ENCODE measurements around the gene NTM. TPM values are rescaled to one million over a fixed set of nuclear protein-coding genes. Genes with fewer than 3 reads are reported as not detected.

The NTM gene
- total RNA-seq, 3 donors from 2014 or later = not detected

GRCh38 chr11:131987703-131988102 lies 617.3 kb downstream of the NTM start:
- no peak for ATAC-seq
- no peaks in the 10 kb centered on the region for H3K36me3 Mint-ChIP-seq (ENCODE audit: insufficient read depth)
- H3K9me3 Mint-ChIP-seq = peaks cover 6% of the 10 kb centered on the region
- no peak for DNase-seq
- H3K4me1 Mint-ChIP-seq (ENCODE audit: low read depth) = no peaks in the 10 kb centered on the region
- no peak overlapping the region for H3K4me3 Mint-ChIP-seq
- H3K27me3 Mint-ChIP-seq (ENCODE audit: low read depth) = no peaks in the 10 kb centered on the region

GRCh38 chr11:131991606-131992005 lies 621.2 kb downstream of the NTM start:
- ATAC-seq (no peak), DNase-seq (no peak)
- H3K9me3 Mint-ChIP-seq = peaks cover 7% of the 10 kb centered on the region
- no peaks in the 10 kb centered on the region for H3K4me1 Mint-ChIP-seq (ENCODE audit: low read depth)
- no peaks in the 10 kb centered on the region for H3K36me3 Mint-ChIP-seq (ENCODE audit: insufficient read depth)
- H3K27me3 Mint-ChIP-seq (ENCODE audit: low read depth) = no peaks in the 10 kb centered on the region
- no peak overlapping the region for H3K4me3 Mint-ChIP-seq

GRCh38 chr11:131993246-131993645 lies 622.8 kb downstream of the NTM start:
- Mint-ChIP-seq H3K36me3 (ENCODE audit: insufficient read depth) (no peaks in the 10 kb centered on the region), H3K4me3 (no peak overlapping the region), H3K4me1 (ENCODE audit: low read depth) (no peaks in the 10 kb centered on the region), H3K9me3 (peaks cover 10% of the 10 kb centered on the region), H3K27me3 (ENCODE audit: low read depth) (no peaks in the 10 kb centered on the region)
- ATAC-seq (no peak), DNase-seq (no peak)

- H3K4me3 Mint-ChIP-seq = no peak overlapping the region
- H3K4me1 Mint-ChIP-seq (ENCODE audit: low read depth) = no peaks in the 10 kb centered on the region
- H3K27me3 Mint-ChIP-seq (ENCODE audit: low read depth) = no peaks in the 10 kb centered on the region
- DNase-seq = no peak
- no peaks in the 10 kb centered on the region for H3K36me3 Mint-ChIP-seq (ENCODE audit: insufficient read depth)
- H3K9me3 Mint-ChIP-seq = peaks cover 10% of the 10 kb centered on the region
- no peak for ATAC-seq
Measured at GRCh38 chr11:131998020-131998419, 627.6 kb downstream of the NTM start.

- Mint-ChIP-seq H3K27me3 (ENCODE audit: low read depth) (no peaks in the 10 kb centered on the region), H3K36me3 (ENCODE audit: insufficient read depth) (no peaks in the 10 kb centered on the region)
Measured at GRCh38 chr11:131999084-131999483, 628.7 kb downstream of the NTM start.

GRCh38 chr11:131999955-132000354 lies 629.5 kb downstream of the NTM start:
- no peak for DNase-seq
- peaks cover 10% of the 10 kb centered on the region for H3K9me3 Mint-ChIP-seq
- H3K4me3 Mint-ChIP-seq = no peak overlapping the region
- H3K36me3 Mint-ChIP-seq (ENCODE audit: insufficient read depth) = no peaks in the 10 kb centered on the region
- no peaks in the 10 kb centered on the region for H3K27me3 Mint-ChIP-seq (ENCODE audit: low read depth)
- no peaks in the 10 kb centered on the region for H3K4me1 Mint-ChIP-seq (ENCODE audit: low read depth)
- ATAC-seq = no peak

More at GRCh38 chr11:131999084-131999483, 628.7 kb downstream of the NTM start:
- Mint-ChIP-seq H3K4me3 (no peak overlapping the region), H3K4me1 (ENCODE audit: low read depth) (no peaks in the 10 kb centered on the region), H3K9me3 (peaks cover 10% of the 10 kb centered on the region)
- DNase-seq = no peak
- no peak for ATAC-seq

GRCh38 chr11:132005887-132006286 lies 635.5 kb downstream of the NTM start:
- Mint-ChIP-seq H3K4me1 (ENCODE audit: low read depth) (no peaks in the 10 kb centered on the region), H3K36me3 (ENCODE audit: insufficient read depth) (no peaks in the 10 kb centered on the region), H3K9me3 (no peaks in the 10 kb centered on the region), H3K4me3 (no peak overlapping the region), H3K27me3 (ENCODE audit: low read depth) (no peaks in the 10 kb centered on the region)
- ATAC-seq = no peak
- DNase-seq = no peak

GRCh38 chr11:132006884-132007580 lies 636.6 kb downstream of the NTM start:
- ATAC-seq = no peak
- H3K4me1 Mint-ChIP-seq (ENCODE audit: low read depth) = no peaks in the 10 kb centered on the region
- H3K9me3 Mint-ChIP-seq = no peaks in the 10 kb centered on the region
- H3K36me3 Mint-ChIP-seq (ENCODE audit: insufficient read depth) = no peaks in the 10 kb centered on the region
- no peak for DNase-seq
- H3K4me3 Mint-ChIP-seq = no peak overlapping the region
- no peaks in the 10 kb centered on the region for H3K27me3 Mint-ChIP-seq (ENCODE audit: low read depth)

- Mint-ChIP-seq H3K9me3 (peaks cover 5% of the 10 kb centered on the region), H3K4me1 (ENCODE audit: low read depth) (no peaks in the 10 kb centered on the region), H3K36me3 (ENCODE audit: insufficient read depth) (no peaks in the 10 kb centered on the region), H3K27me3 (ENCODE audit: low read depth) (no peaks in the 10 kb centered on the region), H3K4me3 (no peak overlapping the region)
- DNase-seq (no peak), ATAC-seq (no peak)
Measured at GRCh38 chr11:132008226-132008625, 637.8 kb downstream of the NTM start.

GRCh38 chr11:132008872-132009271 lies 638.5 kb downstream of the NTM start:
- no peak overlapping the region for H3K4me3 Mint-ChIP-seq
- H3K36me3 Mint-ChIP-seq (ENCODE audit: insufficient read depth) = no peaks in the 10 kb centered on the region
- peaks cover 7% of the 10 kb centered on the region for H3K9me3 Mint-ChIP-seq
- DNase-seq (no peak), ATAC-seq (no peak)
- H3K27me3 Mint-ChIP-seq (ENCODE audit: low read depth) = no peaks in the 10 kb centered on the region
- H3K4me1 Mint-ChIP-seq (ENCODE audit: low read depth) = no peaks in the 10 kb centered on the region

GRCh38 chr11:132020001-132020400 lies 649.6 kb downstream of the NTM start:
- no peak for DNase-seq
- no peaks in the 10 kb centered on the region for H3K36me3 Mint-ChIP-seq (ENCODE audit: insufficient read depth)

GRCh38 chr11:132022285-132022684 lies 651.9 kb downstream of the NTM start:
- H3K9me3 Mint-ChIP-seq = peaks cover 9% of the 10 kb centered on the region
- H3K4me1 Mint-ChIP-seq (ENCODE audit: low read depth) = no peaks in the 10 kb centered on the region
- H3K4me3 Mint-ChIP-seq = no peak overlapping the region
- H3K36me3 Mint-ChIP-seq (ENCODE audit: insufficient read depth) = no peaks in the 10 kb centered on the region
- ATAC-seq (no peak), DNase-seq (no peak)
- H3K27me3 Mint-ChIP-seq (ENCODE audit: low read depth) = peaks cover 2% of the 10 kb centered on the region

More at GRCh38 chr11:132020001-132020400, 649.6 kb downstream of the NTM start:
- Mint-ChIP-seq H3K4me1 (ENCODE audit: low read depth) (no peaks in the 10 kb centered on the region), H3K27me3 (ENCODE audit: low read depth) (peaks cover 2% of the 10 kb centered on the region), H3K9me3 (peaks cover 13% of the 10 kb centered on the region), H3K4me3 (no peak overlapping the region)
- no peak for ATAC-seq

- no peak for ATAC-seq
- no peak overlapping the region for H3K4me3 Mint-ChIP-seq
Measured at GRCh38 chr11:132022733-132023478, 652.5 kb downstream of the NTM start.

GRCh38 chr11:132024587-132025295 lies 654.3 kb downstream of the NTM start:
- ATAC-seq (no peak), DNase-seq (no peak)
- Mint-ChIP-seq H3K4me1 (ENCODE audit: low read depth) (no peaks in the 10 kb centered on the region), H3K36me3 (ENCODE audit: insufficient read depth) (no peaks in the 10 kb centered on the region), H3K27me3 (ENCODE audit: low read depth) (peaks cover 2% of the 10 kb centered on the region), H3K4me3 (no peak overlapping the region), H3K9me3 (peaks cover 9% of the 10 kb centered on the region)

More at GRCh38 chr11:132022733-132023478, 652.5 kb downstream of the NTM start:
- Mint-ChIP-seq H3K9me3 (peaks cover 9% of the 10 kb centered on the region), H3K4me1 (ENCODE audit: low read depth) (no peaks in the 10 kb centered on the region), H3K27me3 (ENCODE audit: low read depth) (peaks cover 2% of the 10 kb centered on the region), H3K36me3 (ENCODE audit: insufficient read depth) (no peaks in the 10 kb centered on the region)
- no peak for DNase-seq

Data from activated T-cell treated with anti-CD3 and anti-CD28 coated beads, Interleukin-2, amount 50 U/mL, for 4 hours (primary cell).